HCT116 (cell line): ENCODE measurements around the gene CHL1.

ENCODE experiments used
- CTCF ChIP-seq, 3 experiments: fragments of 200-600 bp in 1 of 3; sonication (generic) in 1 of 3; IDR thresholded peaks in 2 of 3; conservative IDR thresholded peaks in 1 of 3; 2 replicates each; pipeline ENCODE4 v1.5.1; 2012 to 2017; ENCODE audit warnings: low read depth in 2 of 3, low read length in 2 of 3, antibody characterized with exemption in 1 of 3, borderline replicate concordance in 1 of 3, control low read depth in 1 of 3, mild to moderate bottlenecking in 1 of 3, mixed read lengths in 1 of 3, mixed run types in 1 of 3, moderate library complexity in 1 of 3; ENCODE audit not compliant: insufficient read depth in 1 of 3
- SIN3A ChIP-seq: IDR thresholded peaks from 2 replicates; pipeline ENCODE4 v1.6.1; 2012; ENCODE audit warnings: low read depth
- YY1 ChIP-seq: IDR thresholded peaks from 2 replicates; pipeline ENCODE4 v1.6.1; 2011; ENCODE audit warnings: low read length, low read depth, moderate library complexity, mild to moderate bottlenecking; ENCODE audit not compliant: insufficient replicate concordance; ENCODE audit errors: extremely low read depth

GRCh38 chr3:288417-288816, 91.9 kb downstream of the CHL1 start:
- no peak for TF ChIP-seq YY1
- TF ChIP-seq CTCF (IDR thresholded peaks at IDR 0.05 in 2 of 3, conservative IDR thresholded peaks at IDR 0.05 in 1 of 3; ENCODE audit: borderline replicate concordance in 1 of 3, insufficient read depth in 1 of 3, low read depth in 2 of 3, low read length in 2 of 3), result no peak
- TF ChIP-seq SIN3A, result no peak
